Frontal cortex (tissue), 4 donors: Measurements from ENCODE around the gene KIAA1328. TPM values are rescaled to one million over a fixed set of nuclear protein-coding genes. Genes with fewer than 3 reads are reported as not detected.

Experiments
- DNase-seq, 2 donors: peaks; one replicate each; pipeline ENCODE4 v3.0.0; 2012; ENCODE audit warnings: low spot score in 2 of 2
- FAIRE-seq: peaks from 2 replicates; lab custom pipeline; 2012; peaks lifted over from hg19 to GRCh38; lab: Jason Lieb, UNC
- total RNA-seq: library from RNA; depleted of rRNA; stranded (reverse); fragments of >200 nt; gene quantifications from one replicate; pipeline ENCODE4 v1.2.3, GENCODE V29; 2014
- donor health status: control.
- donor health status: control.
- donor health status: control.

KIAA1328 gene
- total RNA-seq, 1 donor from 2014 or later: 20.4 TPM

- no peak for FAIRE-seq
- DNase-seq: no peak
These were observed 432.4 kb downstream of the KIAA1328 start for GRCh38 chr18:37261246-37261840.

- DNase-seq (no peak), FAIRE-seq (no peak)
These were observed 433.1 kb downstream of the KIAA1328 start for GRCh38 chr18:37261988-37262387.

DNA sequence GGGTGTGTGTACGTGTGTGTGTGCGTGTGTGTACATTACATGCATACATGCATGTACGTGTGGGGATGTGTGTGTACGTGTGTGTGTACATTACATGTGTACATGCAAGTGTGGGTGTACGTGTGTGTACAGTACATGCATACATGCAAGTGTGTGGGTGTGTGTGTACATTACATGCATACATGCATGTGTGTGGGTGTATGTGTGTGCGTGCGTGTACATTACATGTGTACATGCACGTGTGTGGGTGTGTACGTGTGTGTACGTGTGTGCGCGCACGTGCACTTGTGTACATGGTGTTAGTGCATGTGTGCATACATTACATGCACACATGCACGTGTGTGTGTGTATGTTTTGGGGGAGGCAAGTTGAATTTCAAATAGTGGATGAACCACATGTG is 436.0 kb downstream of the KIAA1328 start:
- DNase-seq: no peak
- no peak for FAIRE-seq

GRCh38 chr18:37265382-37265781 is 436.5 kb downstream of the KIAA1328 start:
- no peak for DNase-seq
- no peak for FAIRE-seq

GRCh38 chr18:37266290-37266689 is 437.4 kb downstream of the KIAA1328 start:
- FAIRE-seq: no peak

DNA sequence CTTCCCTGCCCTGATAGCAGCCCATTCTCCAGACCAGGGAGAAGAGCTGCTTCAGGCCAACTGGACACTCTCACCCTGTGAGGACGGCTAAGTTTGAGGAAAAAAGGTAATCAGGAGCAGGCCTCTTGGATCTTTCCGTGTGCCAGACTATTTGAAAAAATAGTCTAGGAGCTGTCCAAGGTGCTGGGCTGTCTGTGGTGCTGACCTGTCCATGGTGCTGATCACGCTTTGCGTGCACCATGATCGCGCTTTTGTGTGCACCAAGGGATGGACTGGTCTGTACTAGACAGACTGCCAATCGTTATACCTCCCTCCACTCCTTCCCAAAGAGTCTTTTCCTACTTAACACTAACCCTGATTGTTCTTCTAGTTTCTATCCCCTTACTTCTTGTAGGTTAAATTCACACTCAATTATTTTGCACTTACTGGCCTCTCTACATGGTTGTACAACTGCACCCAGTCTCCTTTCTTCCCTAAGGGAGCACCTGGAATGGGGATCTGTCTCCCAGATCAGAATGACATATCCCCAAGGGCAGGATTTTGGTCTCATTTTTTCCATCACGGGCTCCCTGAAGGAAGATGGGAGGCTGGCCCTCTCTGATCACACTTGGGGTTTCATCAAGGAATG is 441.2 kb downstream of the KIAA1328 start:
- no peak for FAIRE-seq
- DNase-seq: no peak

More at GRCh38 chr18:37266290-37266689, 437.4 kb downstream of the KIAA1328 start:
- no peak for DNase-seq

GRCh38 chr18:37270666-37271052 is 441.7 kb downstream of the KIAA1328 start:
- no peak for DNase-seq
- no peak for FAIRE-seq

GRCh38 chr18:37272226-37272625 is 443.3 kb downstream of the KIAA1328 start:
- DNase-seq (no peak), FAIRE-seq (no peak)

DNA sequence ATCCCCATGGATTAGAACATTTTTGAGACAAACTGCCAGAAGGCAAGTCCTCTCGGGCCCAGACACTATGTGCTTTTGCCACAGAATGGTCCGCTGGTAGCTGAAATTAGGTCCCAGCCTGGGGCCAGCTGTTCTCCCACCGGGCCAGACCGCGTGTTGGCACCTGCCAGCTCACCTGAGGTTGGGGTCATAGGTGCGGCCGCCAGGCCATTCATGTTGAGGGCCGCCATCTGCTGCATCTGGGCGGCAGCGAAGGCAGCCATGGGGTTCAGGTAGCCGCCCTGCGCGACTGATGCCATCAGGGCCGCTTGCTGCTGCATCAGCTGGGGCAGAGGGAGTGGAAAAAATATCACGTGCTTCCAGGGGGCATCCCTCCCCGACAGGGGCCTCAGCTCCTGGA is 443.9 kb downstream of the KIAA1328 start:
- no peak for FAIRE-seq

GRCh38 chr18:37274309-37275236 is 445.6 kb downstream of the KIAA1328 start:
- DNase-seq (no peak), FAIRE-seq (no peak)

More for the DNA sequence above, 443.9 kb downstream of the KIAA1328 start:
- DNase-seq: no peak

DNA sequence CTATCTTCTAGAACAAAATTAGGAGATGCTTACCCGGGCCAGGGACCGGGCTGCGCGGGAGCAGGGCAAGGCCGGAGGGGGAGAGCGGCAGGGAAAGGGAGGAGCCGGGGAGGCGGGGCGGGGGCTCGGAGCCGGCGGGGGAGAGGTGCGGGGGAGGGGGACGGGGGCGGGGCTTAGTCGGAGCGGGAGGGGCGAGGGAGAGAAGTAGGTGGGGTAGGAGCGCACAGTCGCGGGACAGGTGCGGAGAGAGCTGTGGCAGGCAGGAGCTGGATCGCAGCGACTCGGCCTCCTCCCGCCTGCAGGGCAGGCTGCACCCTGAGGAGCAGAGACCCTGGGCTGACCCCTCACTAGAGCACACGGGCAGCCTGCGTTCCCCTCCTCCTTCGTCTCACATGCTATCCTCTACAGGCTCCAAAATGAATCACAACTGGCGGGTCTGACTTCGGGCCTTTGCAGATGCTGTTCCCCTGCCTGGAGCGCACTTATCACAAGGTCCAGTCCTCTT is 446.4 kb downstream of the KIAA1328 start:
- DNase-seq (no peak), FAIRE-seq (no peak)

GRCh38 chr18:37276111-37276890 is 447.4 kb downstream of the KIAA1328 start:
- no peak for DNase-seq

DNA sequence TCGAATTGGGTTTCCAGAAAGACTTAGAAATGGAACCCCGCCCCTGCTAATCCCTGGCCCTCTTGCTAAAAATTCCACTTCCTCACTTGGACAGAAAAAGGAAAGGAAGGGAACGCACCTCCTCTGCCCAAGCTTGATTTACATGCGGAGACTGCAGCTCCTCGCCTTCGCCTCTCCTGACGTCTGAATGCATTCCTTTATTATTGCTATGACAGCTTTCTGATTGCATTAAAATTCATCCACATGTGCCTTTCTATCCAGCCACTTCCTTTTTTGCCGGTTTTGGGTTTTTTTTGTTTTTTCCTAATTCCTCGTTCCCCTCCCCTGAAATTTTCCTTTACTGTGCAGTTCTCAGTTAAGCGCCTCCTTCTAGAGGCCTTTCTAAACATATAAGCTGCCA is 448.9 kb downstream of the KIAA1328 start:
- no peak for DNase-seq

More at GRCh38 chr18:37276111-37276890, 447.4 kb downstream of the KIAA1328 start:
- FAIRE-seq: no peak

More for the DNA sequence above, 448.9 kb downstream of the KIAA1328 start:
- FAIRE-seq: no peak

Other genes with a start within 250 kb of the KIAA1328 start
- 93.8 TPM for gene TPGS2, start 125 bp upstream of the KIAA1328 start, total RNA-seq